A549 (cell line): ENCODE measurements around the gene ATF1. TPM values are rescaled to one million over a fixed set of nuclear protein-coding genes. Genes with fewer than 3 reads are reported as not detected.
"Not testable (repeated sequence)": the region's sequence is repeated elsewhere in the genome, so short reads cannot be mapped to it uniquely, and the experiment has no call there.

ENCODE experiments used
- ATAC-seq, 2 experiments: fragments of 200-7000 bp in 1 of 2; fragments of >200 bp in 1 of 2; cut with Nextera tagmentation in 1 of 2; cut with Tn5 transposase in 1 of 2; 3 replicates each; pipeline versions ENCODE4 v1.8.0 to v1.9.1; 2018 to 2020; ENCODE audit warnings: mild to moderate bottlenecking in 1 of 2, moderate library complexity in 1 of 2
- CTCF ChIA-PET: fragments of 300-600 bp; sonication (Branson Sonifier 250); formaldehyde crosslinking; extraction: SDS; loops from one replicate; lab custom pipeline; 2021; ENCODE audit warnings: antibody characterized with exemption, inconsistent platforms; lab: Yijun Ruan, JAX
- POLR2A ChIA-PET: fragments of 350-600 bp; formaldehyde crosslinking; extraction: SDS; loops from one replicate; lab custom pipeline; 2021; ENCODE audit warnings: antibody characterized with exemption, inconsistent platforms; lab: Yijun Ruan, JAX
- DNase-seq, 2 experiments: peaks; one replicate each; pipeline versions ENCODE4 v3.0.0 to v3.0.0-alpha.2; 2011 to 2016; ENCODE audit warnings: low read depth in 1 of 2, low spot score in 1 of 2
- FAIRE-seq: peaks from 2 replicates; lab custom pipeline; 2011; peaks lifted over from hg19 to GRCh38; lab: Jason Lieb, UNC
- H3K27ac ChIP-seq, 2 experiments: fragments of >200 bp; sonication (Bioruptor Twin); formaldehyde crosslinking; 3 replicates each; pipeline ENCODE4 v1.5.1; 2016 to 2017
- H3K4me1 ChIP-seq: fragments of >200 bp; sonication (Bioruptor Twin); formaldehyde crosslinking; 3 replicates; pipeline ENCODE4 v1.6.1; 2016
- H3K4me2 ChIP-seq: fragments of >200 bp; sonication (Bioruptor Twin); formaldehyde crosslinking; 3 replicates; pipeline ENCODE4 v1.6.1; 2016
- H3K4me3 ChIP-seq: fragments of >200 bp; sonication (Bioruptor Twin); formaldehyde crosslinking; 3 replicates; pipeline ENCODE4 v1.5.1; 2016
- H3K9me3 ChIP-seq: fragments of >200 bp; sonication (Bioruptor Twin); formaldehyde crosslinking; 3 replicates; pipeline ENCODE4 v1.6.1; 2016
- EHMT2 ChIP-seq: fragments of 200-600 bp; sonication (generic); IDR thresholded peaks from 2 replicates; pipeline ENCODE4 v1.6.1; 2016; ENCODE audit warnings: antibody characterized with exemption, low read depth, mild to moderate bottlenecking, moderate library complexity
- EP300 ChIP-seq, 2 experiments: fragments of >200 bp; sonication (Bioruptor Twin); formaldehyde crosslinking; IDR thresholded peaks; 2 replicates in 1 of 2; 3 replicates in 1 of 2; pipeline ENCODE4 v1.6.1; 2016 to 2017
- FOSL2 ChIP-seq, 2 experiments: fragments of 450-650 bp in 1 of 2; fragments of >200 bp in 1 of 2; sonication (Bioruptor Twin) in 1 of 2; formaldehyde crosslinking; IDR thresholded peaks; 2 replicates each; pipeline versions ENCODE4 v1.5.0 to v1.6.1; 2016 to 2020; ENCODE audit warnings: mild to moderate bottlenecking in 1 of 2, moderate library complexity in 1 of 2
- FOXS1 ChIP-seq: fragments of 250-450 bp; sonication (Bioruptor Pico); IDR thresholded peaks from 2 replicates; pipeline ENCODE4 v1.5.0; 2020; ENCODE audit warnings: mild to moderate bottlenecking, moderate library complexity
- HDAC2 ChIP-seq: fragments of 200-600 bp; sonication (generic); IDR thresholded peaks from 2 replicates; pipeline ENCODE4 v1.6.1; 2016
- HEYL ChIP-seq: fragments of 250-450 bp; sonication (Bioruptor Pico); IDR thresholded peaks from 2 replicates; pipeline ENCODE4 v1.8.0; 2021; ENCODE audit warnings: mild to moderate bottlenecking, moderate library complexity
- JUN ChIP-seq, 2 experiments: fragments of >200 bp; sonication (Bioruptor Twin); formaldehyde crosslinking; IDR thresholded peaks; 2 replicates in 1 of 2; 3 replicates in 1 of 2; pipeline ENCODE4 v1.6.1; 2016 to 2017
- JUNB ChIP-seq: fragments of >200 bp; sonication (Bioruptor Twin); formaldehyde crosslinking; IDR thresholded peaks from 2 replicates; pipeline ENCODE4 v1.6.1; 2016
- KDM5A ChIP-seq: fragments of 200-600 bp; sonication (generic); IDR thresholded peaks from 2 replicates; pipeline ENCODE4 v1.6.1; 2016; ENCODE audit warnings: antibody characterized with exemption, mild to moderate bottlenecking
- MAX ChIP-seq: IDR thresholded peaks from 2 replicates; pipeline ENCODE4 v1.6.1; 2012
- NFE2L2 ChIP-seq: fragments of 150-350 bp; conservative IDR thresholded peaks from 2 replicates; pipeline ENCODE4 v1.6.1; 2014; ENCODE audit warnings: low read length
- RAD21 ChIP-seq, 2 experiments: fragments of >200 bp in 1 of 2; sonication (Bioruptor Twin) in 1 of 2; formaldehyde crosslinking in 1 of 2; IDR thresholded peaks in 1 of 2; conservative IDR thresholded peaks in 1 of 2; 2 replicates in 1 of 2; 3 replicates in 1 of 2; pipeline ENCODE4 v1.6.1; 2012 to 2018; ENCODE audit warnings: inconsistent platforms in 1 of 2
- RARB ChIP-seq: fragments of 250-450 bp; sonication (Bioruptor Pico); IDR thresholded peaks from 2 replicates; pipeline ENCODE4 v1.8.0; 2021; ENCODE audit warnings: mild to moderate bottlenecking, moderate library complexity
- RFX5 ChIP-seq: fragments of 450-650 bp; IDR thresholded peaks from 2 replicates; pipeline ENCODE4 v1.7.1; 2014; ENCODE audit warnings: antibody characterized with exemption, mild to moderate bottlenecking, moderate library complexity
- RNF2 ChIP-seq: fragments of 200-600 bp; sonication (generic); IDR thresholded peaks from 2 replicates; pipeline ENCODE4 v1.6.1; 2016; ENCODE audit warnings: low read depth, mild to moderate bottlenecking, antibody characterized with exemption, moderate library complexity, borderline replicate concordance
- SMC3 ChIP-seq: fragments of >200 bp; sonication (Bioruptor Twin); formaldehyde crosslinking; IDR thresholded peaks from 3 replicates; pipeline ENCODE4 v1.6.1; 2018; ENCODE audit warnings: inconsistent platforms
- TFCP2L1 ChIP-seq: fragments of 250-450 bp; sonication (Bioruptor Pico); IDR thresholded peaks from 2 replicates; pipeline ENCODE4 v1.5.0; 2021; ENCODE audit warnings: mild to moderate bottlenecking
- ZC3H11A ChIP-seq: fragments of 450-650 bp; IDR thresholded peaks from 2 replicates; pipeline ENCODE4 v1.6.1; 2014; ENCODE audit warnings: antibody characterized with exemption, mild to moderate bottlenecking
- ZFP36 ChIP-seq: fragments of 450-650 bp; IDR thresholded peaks from 2 replicates; pipeline ENCODE4 v1.6.1; 2014; ENCODE audit warnings: borderline replicate concordance; ENCODE audit not compliant: partially characterized antibody
- WGBS: methylation state at CpG from one replicate; pipeline ENCODE4 v1.1.6; 2017; ENCODE audit errors: missing lambda C conversion rate; 5-methylcytosine and 5-hydroxymethylcytosine counted together
- polyA plus RNA-seq, 4 experiments: library from polyadenylated mRNA; depleted of rRNA in 3 of 4; stranded (reverse); fragments of >200 nt; fragmentation: RNase III in 1 of 4; extraction: RNeasy Plus Mini Kit Qiagen cat#74134 plus additional on column Dnase treatment in 1 of 4; gene quantifications; 2 replicates in 3 of 4; 3 replicates in 1 of 4; pipeline ENCODE4 v1.2.3, GENCODE V29; 2011 to 2017
- TF ChIP-seq, protein P1 (sequence below): IDR thresholded peaks from 2 replicates; pipeline ENCODE4 v1.6.1; 2012; ENCODE audit warnings: low read depth, borderline replicate concordance
- TF ChIP-seq, protein P2 (sequence below): fragments of >200 bp; sonication (Bioruptor Twin); formaldehyde crosslinking; IDR thresholded peaks from 3 replicates; pipeline ENCODE4 v1.5.1; 2016

ATF1 gene
- polyA plus RNA-seq, 2 of the 4 experiments (the other 2 are of a cell fraction): 34.2 to 77.1 TPM

DNA sequence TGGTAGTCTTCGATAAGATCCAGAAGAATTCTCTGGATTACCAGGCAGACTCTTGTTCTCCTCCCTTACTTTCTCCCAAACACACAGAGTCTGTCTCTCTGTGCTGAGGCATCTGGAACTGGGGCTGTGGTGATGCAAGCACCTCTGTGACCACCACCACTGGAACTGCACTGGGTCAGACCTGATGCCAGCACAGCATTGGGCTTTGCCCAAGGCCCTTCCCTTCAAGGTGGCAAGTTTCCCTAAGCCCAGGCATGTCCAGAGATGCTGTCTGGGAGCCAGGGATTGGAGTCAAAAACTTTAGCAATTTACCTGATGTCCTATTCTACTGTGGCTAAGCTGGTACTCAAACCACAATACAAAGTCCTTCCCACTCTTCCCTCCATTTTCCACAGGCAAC is 64.2 kb downstream of the ATF1 start:
- TF ChIP-seq RAD21 (conservative IDR thresholded peaks at IDR 0.05 in 1 of 2, IDR thresholded peaks at IDR 0.05 in 1 of 2) (no peak), EP300 (IDR thresholded peaks at IDR 0.05) (no peak), KDM5A (no peak), FOSL2 (IDR thresholded peaks at IDR 0.05) (no peak), FOSL2 (CRISPR knock-in tag; IDR thresholded peaks at IDR 0.05) (no peak), NFE2L2 (no peak), JUNB (no peak), RFX5 (no peak), HEYL (CRISPR knock-in tag) (no peak), RARB (CRISPR knock-in tag) (no peak), FOXS1 (CRISPR knock-in tag) (no peak), HDAC2 (no peak), MAX (no peak), ZC3H11A (no peak), TFCP2L1 (CRISPR knock-in tag) (no peak), SMC3 (no peak), RNF2 (no peak), JUN (IDR thresholded peaks at IDR 0.05) (no peak), EHMT2 (no peak)
- TF ChIP-seq, protein P1, sequence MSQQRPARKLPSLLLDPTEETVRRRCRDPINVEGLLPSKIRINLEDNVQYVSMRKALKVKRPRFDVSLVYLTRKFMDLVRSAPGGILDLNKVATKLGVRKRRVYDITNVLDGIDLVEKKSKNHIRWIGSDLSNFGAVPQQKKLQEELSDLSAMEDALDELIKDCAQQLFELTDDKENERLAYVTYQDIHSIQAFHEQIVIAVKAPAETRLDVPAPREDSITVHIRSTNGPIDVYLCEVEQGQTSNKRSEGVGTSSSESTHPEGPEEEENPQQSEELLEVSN: no peak
- ChIA-PET POLR2A (no interaction called here), CTCF (interaction anchor here (0.8 to 4.3 kb wide), 4 partner anchors 61 to 159 kb away, joined by 5 to 72 read pairs (median 6); no protein-coding TSS in a partner anchor)
- ATAC-seq (peak in 1 of 2 experiments; percentile 20; a peak in 2 of 6 replicates), DNase-seq (no peak), FAIRE-seq (no peak)
- WGBS: 91% methylated on average over 1 of the region's 1 CpG
- H3K4me1 ChIP-seq: peaks cover 9% of the 10 kb centered on the region
- no peak overlapping the region for H3K27ac ChIP-seq
- no peak overlapping the region for H3K4me2 ChIP-seq
- H3K9me3 ChIP-seq: peaks cover 12% of the 10 kb centered on the region; the same call in 1 of the 3 replicates
- H3K4me3 ChIP-seq: no peak overlapping the region

- no peak overlapping the region for H3K4me3 ChIP-seq
- no peak overlapping the region for H3K4me2 ChIP-seq
- FAIRE-seq (no peak), ATAC-seq (peak in 1 of 2 experiments; percentile 13; a peak in 2 of 6 replicates), DNase-seq (no peak)
- TF ChIP-seq RNF2: no peak
- TF ChIP-seq, protein P2, sequence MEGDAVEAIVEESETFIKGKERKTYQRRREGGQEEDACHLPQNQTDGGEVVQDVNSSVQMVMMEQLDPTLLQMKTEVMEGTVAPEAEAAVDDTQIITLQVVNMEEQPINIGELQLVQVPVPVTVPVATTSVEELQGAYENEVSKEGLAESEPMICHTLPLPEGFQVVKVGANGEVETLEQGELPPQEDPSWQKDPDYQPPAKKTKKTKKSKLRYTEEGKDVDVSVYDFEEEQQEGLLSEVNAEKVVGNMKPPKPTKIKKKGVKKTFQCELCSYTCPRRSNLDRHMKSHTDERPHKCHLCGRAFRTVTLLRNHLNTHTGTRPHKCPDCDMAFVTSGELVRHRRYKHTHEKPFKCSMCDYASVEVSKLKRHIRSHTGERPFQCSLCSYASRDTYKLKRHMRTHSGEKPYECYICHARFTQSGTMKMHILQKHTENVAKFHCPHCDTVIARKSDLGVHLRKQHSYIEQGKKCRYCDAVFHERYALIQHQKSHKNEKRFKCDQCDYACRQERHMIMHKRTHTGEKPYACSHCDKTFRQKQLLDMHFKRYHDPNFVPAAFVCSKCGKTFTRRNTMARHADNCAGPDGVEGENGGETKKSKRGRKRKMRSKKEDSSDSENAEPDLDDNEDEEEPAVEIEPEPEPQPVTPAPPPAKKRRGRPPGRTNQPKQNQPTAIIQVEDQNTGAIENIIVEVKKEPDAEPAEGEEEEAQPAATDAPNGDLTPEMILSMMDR: no peak
- ChIA-PET CTCF (interaction anchor here (0.8 to 2.0 kb wide), 3 partner anchors 62 to 158 kb away, joined by 5 to 7 read pairs (median 5); no protein-coding TSS in a partner anchor), POLR2A (no interaction called here)
- peaks cover 18% of the 10 kb centered on the region; the same call in 2 of the 3 replicates for H3K9me3 ChIP-seq
- H3K4me1 ChIP-seq: peaks cover 9% of the 10 kb centered on the region
- H3K27ac ChIP-seq: no peak overlapping the region
- 69% methylated on average over 2 of the region's 2 CpGs for WGBS
Observed at GRCh38 chr12:50828886-50829285, 65.0 kb downstream of the ATF1 start.

- CTCF ChIA-PET, FAIRE-seq: not testable (repeated sequence)
- TF ChIP-seq ZFP36: peak; percentile 90
Observed at GRCh38 chr12:50833801-50834200, 69.9 kb downstream of the ATF1 start.

More at GRCh38 chr12:50833801-50834200, 69.9 kb downstream of the ATF1 start:
- H3K27ac ChIP-seq, ATAC-seq, H3K4me3 ChIP-seq, H3K4me2 ChIP-seq, H3K4me1 ChIP-seq, DNase-seq, POLR2A ChIA-PET: not testable (repeated sequence)
- peaks cover 24% of the 10 kb centered on the region; the same call in 2 of the 3 replicates for H3K9me3 ChIP-seq
